G401.6 (cell line): ENCODE results near the gene RBBP4.
"Not testable (repeated sequence)": the region's sequence is repeated elsewhere in the genome, so short reads cannot be mapped to it uniquely, and the experiment has no call there.

Experiments used
- FAIRE-seq: peaks from 2 replicates; lab custom pipeline; 2012; peaks lifted over from hg19 to GRCh38; lab: Jason Lieb, UNC

The RBBP4 gene

DNA sequence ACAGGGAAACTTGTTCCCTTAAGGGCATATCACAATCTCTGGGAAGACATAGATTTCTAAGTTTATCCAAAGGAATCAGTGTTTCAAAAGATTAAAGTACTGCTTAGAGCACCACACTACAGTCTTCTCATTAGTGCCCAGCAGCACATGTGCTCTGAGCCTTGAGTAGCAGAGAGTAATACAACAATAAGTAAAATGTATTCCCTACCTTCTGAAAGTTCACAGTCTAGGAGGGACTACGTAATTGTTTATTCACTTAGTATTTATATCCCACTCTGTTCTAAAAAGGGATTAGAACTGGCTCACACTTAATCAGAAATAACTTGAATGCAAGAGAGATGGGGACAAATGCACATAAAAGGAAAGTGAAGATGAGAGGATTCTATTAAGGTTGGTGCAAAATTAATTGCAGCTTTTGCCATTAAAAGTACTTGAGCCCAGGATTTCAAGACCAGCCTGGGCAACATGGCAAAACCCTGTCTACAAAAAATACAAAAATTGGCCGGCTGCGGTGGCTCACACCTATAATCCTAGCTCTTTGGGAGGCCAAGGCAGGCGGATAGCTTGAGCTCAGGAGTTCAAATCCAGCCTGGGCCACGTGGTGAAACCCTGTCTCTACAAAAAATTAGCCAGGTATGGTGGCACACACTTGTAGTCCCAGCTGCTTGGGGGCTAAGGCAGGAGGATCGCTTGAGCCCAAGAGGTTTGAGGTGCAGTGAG lies 42.6 kb downstream of the RBBP4 start:
- no peak for FAIRE-seq

DNA sequence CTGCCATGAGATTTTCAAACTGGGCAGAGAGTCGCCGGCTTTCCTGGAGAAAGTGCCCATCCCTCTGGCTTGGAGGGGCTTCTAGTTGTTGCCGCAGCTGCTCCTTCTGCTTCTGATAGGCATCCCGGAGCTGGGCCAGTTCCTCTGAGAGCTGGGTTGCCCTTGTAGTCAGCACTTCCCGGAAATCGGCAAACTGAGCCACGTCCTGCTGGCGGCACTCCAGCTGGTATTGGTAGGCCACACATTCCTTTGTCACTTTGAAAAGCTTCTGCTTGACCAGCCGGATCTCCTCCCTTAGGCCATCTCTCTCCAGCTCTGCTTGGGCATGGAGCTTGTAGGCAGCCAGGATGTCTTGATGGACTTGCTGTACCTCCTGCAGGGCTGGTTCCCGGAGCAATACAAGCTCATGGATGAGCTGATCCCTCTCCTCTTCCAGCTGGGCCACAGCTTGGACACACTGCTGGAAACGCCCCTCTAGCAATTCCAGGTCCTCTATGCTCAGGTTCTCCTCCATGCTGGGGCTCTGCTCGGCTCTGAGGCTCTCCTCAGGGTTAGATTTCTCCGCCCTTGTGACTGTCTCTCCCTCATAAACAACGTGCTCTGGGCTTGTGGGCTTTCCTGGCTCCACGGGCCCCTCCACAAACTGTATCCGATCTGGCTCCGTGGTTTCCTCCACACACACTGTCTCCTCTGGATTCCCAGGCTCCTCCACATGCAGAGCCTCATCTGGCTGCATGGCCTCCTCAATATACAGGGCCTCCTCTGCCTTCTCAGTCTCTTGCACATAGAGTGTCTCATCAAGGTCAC lies 44.3 kb downstream of the RBBP4 start:
- no peak for FAIRE-seq

DNA sequence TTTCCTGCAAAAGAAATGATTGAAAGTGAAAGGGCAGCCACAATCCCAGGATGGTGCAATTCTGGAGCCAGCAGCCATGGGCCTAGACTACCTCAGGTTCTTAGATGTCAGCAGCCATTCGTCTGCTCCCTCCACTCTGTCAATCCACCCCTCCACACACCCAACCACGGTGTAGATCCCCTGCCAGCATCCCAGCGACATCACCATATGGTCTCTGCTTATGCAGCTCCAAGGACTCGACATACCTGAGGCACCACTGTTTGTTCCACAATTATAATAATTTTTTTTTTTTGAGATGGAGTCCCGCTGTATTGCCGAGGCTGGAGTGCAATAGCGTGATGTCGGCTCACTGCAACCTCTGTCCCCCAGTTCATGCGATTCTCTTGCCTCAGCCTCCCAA lies 45.0 kb downstream of the RBBP4 start:
- FAIRE-seq, result no peak

DNA sequence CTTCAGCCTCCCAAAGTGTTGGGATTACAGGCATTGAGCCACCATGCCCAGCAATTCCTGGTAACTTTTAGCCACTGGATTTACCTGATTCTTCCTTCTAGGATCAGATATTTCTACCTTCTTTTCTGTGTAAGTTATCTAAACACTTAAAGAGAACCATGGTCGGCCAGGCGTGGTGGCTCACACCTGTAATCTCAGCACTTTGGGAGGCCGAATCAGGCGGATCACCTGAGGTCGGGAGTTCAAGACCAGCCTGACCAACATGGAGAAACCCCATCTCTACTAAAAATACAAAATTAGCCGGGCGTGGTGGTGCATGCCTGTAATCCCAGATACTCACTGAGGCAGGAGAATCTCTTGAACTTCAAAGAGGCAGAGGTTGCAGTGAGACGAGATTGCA lies 46.0 kb downstream of the RBBP4 start:
- not testable (repeated sequence) for FAIRE-seq

DNA sequence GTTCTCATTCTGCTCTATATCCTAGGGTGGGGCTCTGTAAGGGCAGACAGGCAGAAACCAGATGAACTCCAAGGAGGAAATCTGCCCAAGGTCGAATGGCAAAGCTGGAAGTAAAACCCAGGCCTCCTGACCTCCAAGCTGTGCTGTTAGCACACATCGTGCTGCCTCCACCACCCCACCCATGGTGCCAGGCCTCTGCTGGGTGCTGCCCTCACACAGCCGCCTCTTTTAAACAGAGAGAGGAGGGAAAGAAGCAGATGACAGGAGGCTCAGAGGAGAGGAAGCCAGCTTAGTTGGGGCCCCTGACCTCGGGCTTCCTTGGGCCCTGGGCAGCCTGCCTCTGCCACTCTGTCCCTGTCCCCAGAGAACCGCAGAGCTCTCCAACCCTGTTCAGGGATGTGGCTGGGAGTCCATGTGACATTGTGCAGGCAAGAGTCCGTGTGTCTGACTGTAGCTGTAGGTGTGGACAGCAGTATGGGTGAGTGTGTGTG lies 50.5 kb downstream of the RBBP4 start:
- FAIRE-seq, result no peak

DNA sequence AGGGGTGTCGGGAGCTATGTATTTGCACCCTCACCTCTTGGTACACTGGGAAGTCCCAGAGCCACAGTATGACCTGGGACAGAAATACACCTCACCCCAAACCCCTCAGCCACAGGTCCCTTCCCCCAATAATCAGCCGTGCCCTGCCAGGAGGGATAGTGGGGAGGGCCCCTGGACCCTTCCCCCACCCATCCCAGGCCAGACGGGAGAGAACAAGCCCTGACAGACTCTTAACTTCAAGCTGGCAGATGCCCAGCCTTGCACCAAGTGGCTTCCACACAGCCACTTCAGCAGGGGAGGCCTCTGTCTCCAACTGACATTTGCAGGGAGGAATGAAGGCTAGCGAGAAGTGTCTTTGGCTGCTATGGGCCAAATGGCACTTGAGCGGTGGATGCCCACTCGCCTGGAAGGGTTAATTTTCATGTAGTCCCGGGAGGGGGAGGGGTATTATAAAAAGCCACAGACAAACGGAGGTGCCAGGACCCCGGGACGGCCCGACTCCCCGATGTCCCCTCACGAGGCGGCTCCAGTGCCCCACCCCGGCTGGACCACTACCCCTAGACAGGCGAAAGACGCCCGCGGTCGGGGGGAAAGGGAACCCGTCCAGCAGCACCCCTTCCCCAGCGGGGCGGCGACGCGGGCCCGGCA lies 51.1 kb downstream of the RBBP4 start:
- FAIRE-seq, result no peak

DNA sequence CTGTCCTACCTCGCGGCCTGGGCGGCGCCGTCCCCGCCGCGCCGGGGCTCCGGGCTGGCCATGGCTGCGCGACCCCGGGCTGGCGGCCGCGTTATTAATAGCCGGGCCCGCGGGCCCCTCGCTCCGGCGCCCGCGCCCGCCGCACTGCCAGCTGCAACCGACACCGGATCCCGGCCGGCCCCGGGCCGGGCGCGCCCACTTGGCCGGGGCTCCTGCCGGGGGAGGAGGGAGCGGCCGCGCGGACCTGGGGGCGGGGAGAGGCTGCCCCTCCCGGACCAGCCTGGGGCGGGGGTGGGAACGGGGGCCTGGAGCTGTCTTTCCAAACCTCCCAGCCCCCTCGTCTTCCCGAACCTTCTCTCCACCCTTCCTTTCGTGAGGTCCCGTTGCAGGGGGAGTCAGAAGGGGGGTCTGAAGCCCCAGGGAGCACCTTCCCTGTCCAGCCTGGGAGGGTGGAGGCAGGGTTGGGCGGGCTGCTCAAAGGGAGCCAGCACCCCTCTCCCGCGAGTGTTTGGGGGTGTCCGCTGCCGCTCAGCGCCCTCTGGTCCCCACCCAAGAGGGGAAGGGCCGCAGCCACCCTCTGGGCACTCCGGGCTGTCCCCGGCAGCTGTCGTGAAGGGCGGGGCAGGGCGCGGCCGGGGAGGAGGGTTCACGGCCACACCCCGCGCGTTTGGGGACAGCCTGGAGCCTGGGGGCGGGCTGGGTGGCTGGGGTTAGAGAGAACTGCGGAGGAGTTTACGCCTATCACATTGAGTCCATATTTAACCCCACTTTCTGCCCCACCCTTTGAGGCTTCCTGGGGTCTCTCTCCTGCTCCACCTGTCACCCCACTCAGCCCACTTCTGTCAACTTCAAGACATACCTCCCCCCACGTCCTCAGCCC lies 51.8 kb downstream of the RBBP4 start, which contains the start of gene SYNC:
Gene SYNC, minus strand, starts transcription at position 172 of the 880 bp plus-strand sequence. Its CDS starts 110 bp downstream, at position 62.
- no peak for FAIRE-seq

DNA sequence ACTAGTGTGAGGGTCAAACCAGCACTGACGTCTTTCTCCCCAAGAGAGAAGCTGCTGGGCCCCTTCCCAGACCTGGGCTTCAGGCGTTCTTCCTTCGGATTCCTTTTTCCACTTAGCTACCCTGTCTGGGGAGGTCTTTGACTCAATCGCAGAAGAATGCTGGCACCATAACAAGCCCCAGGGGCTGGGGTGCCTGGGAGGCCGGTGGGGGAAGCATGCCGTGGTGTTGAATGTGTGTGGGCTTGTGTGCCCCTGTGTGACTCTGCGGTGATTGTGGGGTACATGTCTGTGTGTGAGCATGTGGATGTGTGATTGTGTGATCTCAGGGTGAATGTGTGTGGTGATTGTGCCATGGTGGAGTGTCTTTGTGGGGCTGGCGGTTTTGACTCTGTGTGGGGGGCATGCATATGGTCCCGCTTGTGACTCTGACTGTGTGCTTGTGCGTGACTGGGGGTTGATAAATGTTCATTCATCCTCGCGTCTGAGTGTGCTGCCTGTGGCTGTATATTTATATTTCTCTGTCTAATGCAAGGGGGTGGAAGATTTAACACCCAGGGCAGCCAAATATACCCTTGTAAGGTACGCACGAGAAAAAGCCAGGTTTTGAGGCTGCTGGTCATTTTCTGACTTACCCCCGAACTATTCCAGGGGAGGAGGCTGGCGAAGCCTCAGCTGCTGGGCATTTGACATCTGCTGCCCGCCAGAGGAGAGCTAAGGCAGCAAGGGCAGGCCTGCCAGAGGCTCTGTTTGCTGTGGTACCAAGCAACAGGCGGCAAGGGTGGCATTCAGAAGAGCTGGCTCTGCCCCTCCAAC lies 52.7 kb downstream of the RBBP4 start:
- FAIRE-seq, result peak; percentile 86

DNA sequence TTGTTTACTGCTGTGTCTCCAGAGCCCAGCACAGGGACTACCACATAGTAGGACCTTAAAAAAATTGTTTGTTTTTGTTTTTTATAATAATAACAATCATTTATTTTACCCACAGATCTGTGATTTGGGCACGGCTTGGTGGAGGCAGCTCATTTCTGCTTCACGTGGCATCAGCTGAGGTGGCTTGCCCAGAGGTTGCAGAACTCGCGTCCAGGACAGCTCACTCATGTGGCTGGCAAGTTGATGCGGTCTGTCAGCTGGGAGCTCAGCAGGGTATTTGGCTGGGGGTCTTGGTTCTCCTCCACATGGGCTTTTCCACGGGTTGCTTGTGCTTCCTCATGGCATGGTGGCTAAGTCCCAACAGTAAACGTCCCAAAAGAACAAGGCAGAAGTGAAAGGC lies 54.5 kb downstream of the RBBP4 start:
- FAIRE-seq, result no peak

DNA sequence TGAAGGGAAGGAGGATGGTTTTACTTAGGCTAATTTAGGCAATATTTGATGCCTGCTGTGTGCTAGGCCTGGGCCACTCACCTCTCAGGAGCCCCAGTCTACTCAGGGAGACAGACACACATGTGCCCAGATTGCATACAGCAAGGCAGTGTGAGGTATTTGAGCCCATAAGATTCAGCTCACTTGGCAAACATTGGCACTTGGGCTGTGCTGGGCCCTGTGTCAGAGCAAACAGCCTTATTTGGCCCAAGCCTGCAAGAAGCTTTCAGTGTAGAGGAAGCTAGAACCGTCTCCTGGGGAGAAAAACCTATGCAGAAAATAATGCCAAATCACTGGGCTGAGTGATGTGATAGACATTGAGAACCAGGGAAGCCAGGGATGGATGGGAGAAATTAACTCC lies 55.5 kb downstream of the RBBP4 start:
- no peak for FAIRE-seq

DNA sequence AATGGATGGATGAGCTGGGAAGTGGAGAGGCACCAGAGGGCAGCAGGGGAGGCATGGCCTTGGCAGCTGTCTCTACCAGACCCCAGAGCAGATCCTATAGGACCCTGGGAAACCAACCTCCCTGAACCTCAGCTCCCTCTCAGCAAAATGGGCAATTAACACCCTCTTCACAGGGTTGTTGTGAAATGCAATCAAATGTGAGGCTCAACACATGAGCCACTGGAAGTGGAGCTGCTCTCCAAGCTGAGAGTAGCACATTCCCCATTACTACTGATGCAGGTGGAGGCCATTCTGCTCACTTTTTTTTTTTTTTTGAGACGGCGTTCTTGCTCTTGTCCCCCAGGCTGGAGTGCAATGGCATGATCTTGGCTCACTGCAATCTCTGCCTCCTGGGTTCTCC lies 58.1 kb downstream of the RBBP4 start:
- no peak for FAIRE-seq

DNA sequence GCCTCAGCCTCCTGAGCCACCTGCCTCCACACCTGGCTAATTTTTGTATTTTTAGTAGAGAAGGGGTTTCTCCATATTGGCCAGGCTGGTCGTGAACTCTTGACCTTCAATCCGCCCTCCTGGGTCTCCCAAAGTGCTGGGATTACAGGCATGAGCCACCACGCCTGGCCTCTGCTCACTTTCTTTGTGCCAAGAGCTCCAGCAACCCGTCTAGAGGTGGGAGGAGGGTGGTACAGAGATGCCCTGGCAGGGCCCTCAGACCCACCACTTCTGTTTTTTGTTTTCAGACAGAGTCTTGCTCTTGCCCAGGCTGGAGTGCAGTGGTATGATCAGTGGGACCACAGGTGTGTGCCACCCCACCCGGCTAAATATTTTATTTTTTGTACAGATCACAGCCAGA lies 58.5 kb downstream of the RBBP4 start:
- FAIRE-seq, result no peak

DNA sequence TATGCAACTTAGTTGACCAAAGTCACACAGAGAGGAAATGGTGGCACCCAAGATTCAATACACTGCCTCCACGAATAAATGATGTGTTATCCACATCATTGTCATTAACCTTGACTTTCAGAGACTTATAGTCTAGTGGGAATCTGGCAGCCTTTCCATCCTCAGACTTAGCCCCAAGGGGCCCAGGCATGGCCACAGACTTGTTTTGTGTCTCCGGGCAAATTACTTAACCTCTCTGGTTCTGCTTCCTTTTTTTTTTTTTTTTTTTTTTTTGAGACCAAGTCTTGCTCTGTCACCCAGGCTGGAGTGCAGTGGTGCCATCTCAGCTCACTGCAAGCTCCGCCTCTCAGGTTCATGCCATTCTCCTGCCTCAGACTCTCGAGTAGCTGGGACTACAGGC lies 60.2 kb downstream of the RBBP4 start:
- not testable (repeated sequence) for FAIRE-seq

DNA sequence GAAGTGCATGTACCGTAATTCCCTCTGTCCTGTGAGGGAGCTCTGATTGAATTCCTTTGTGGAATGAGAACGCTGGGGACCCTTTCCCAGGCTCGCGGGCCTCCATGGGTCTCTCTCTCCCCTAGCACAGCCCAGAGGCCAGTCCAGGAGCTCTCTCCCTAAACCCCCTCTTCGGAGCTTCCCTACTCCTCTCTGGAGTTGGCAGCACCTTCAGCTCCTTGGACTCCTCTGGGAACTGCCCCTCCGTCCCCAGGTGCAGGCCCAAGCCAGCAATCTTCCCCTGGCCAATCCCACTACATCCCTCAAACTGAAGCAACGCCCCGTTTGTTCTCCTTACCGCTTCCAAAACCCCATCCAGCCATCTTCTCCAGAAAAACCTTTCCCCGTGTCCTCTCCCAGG lies 62.1 kb downstream of the RBBP4 start:
- no peak for FAIRE-seq

DNA sequence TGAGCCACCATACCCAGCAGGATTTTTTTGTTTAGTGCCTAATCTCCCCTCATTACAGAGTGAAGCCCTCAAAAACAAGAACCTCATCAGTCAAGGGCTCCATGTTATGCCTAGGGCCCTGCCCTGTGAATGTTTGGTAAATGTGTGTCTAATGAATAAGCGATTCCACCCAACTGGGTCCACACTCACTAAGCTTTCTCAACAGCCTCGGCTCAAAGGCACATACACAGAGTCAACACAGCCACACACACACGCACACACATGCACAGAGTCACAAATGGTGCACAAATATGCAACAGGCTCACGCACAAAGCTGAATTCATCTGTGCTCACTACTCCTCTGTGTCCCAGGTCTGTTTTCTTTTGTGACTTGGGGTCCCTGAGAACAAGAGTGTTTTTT lies 63.3 kb downstream of the RBBP4 start:
- no peak for FAIRE-seq

DNA sequence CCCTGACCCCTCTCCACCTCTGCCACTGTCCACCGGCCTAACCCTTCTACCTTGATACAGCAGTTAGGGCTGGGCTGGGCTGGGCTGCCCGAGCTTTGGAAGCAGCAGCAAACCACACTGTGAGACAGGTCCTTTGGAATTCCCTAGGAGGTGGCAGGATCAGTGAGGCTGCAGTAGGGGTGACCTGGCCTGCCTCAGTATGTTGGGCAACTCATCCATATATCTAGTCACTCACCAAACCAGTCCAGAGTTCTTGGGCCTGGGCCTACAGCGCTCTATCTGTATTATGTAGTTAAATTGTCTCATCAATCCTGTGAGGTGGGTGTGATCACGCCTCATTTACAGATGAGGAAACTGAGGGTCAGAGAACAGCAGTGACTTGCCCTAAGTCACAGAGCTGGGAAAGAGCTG lies 64.9 kb downstream of the RBBP4 start:
- FAIRE-seq, result no peak

DNA sequence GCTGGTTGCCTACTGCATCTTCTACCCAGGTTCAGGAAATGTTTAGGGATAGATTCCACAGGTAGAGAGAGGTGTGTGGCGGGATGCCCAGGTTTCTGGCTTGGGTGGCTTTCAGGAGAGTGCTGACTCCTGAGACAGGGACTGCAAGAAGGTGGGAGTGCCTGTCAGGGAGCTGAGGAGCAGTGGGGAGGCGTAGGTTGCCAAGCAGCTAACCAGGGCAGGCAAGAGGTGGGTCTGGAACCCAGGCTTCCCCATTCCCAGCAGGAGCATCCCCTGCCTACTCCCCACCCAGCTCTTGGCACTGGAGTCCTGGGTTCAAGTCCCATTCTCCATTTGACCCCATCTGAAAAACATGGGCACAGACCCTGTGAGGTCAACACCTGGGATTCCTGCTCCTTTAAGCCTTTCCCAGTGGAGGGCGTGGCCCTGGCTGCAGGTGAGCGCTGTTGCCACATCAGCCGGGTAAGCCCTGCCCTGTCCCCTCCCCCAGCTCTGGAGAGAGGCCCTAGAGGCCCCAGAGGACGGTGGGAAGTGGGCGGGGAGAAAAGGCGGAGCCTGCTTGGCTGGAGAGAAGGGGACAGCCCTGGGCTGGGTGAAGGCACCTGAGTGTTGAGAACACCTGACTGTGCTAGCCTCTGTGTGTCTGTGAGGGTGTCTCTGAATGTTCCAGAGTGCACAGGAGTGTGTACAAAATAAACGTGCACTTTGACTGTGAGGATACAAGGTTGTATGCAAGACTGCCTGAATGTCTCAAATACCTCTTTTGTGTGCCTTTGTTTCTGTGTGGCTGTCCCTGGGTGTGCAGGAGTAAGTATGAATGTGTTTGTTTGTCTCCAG lies 65.5 kb downstream of the RBBP4 start:
- peak; percentile 89 for FAIRE-seq

DNA sequence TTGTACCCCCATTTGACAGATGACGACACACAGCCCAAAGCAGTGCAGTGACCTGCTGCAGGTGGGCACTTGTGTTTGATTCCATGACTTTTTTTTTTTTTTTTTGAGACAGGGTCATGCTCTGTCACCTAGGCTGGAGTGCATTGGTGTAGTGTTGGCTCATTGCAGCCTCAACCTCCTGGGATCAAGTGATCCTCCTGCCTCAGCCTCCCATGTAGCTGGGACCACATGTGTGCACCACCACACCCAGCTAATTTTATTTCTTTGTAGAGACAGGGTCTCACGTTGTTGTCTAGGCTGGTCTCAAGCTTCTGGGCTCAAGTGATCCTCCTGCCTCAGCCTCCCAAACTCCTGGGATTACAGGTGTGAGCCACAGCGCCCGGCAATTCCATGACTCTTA lies 66.5 kb downstream of the RBBP4 start:
- FAIRE-seq, result no peak

DNA sequence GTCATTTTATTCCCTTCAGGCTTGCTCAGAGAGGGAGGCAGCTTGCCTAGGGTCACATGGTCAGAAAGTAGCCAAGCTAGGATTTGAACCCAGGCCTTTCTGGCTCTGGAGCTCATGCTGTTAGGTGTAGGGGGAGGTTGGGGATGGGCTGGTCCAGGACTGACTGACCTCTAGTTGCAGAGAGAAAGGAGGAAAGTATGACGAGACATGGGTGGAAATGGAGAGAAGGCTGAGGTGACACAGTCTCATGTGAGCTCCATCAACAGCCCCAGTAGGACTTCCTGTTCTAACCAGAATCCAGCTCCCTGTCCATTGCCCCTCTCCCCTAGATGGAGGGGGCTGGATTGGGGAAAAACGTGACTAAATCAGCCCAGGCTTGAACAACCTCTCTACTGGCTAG lies 67.0 kb downstream of the RBBP4 start:
- no peak for FAIRE-seq

DNA sequence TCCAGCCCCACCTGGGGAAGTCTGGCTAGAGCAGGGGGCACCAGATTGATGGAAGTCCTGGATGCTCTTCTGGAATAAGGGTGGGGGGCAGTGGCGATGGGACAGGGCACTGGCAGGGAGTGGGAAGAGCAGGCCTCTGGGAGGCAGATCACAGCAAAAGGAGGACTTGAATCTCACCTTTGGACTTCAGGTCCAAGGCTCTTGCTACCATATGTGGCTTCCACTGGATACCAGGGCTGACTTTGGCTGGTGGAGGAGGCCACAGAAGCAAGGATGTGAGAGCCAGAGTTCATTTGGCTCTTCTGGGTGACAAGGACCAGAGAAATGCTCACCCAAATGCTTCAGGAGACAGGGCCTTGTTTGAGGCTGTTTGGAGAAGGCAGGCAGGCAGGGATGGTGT lies 67.5 kb downstream of the RBBP4 start:
- FAIRE-seq, result no peak
